Stomach (tissue), 9 donors: Measurements from ENCODE around the gene COX7B2. TPM values are rescaled to one million over a fixed set of nuclear protein-coding genes. Genes with fewer than 3 reads are reported as not detected.

ENCODE experiments used
- DNase-seq, 2 donors: peaks; one replicate each; pipeline versions ENCODE4 v3.0.0 to v3.0.0-alpha.2; 2013 to 2019
- H3K27ac ChIP-seq, 5 donors: fragments of 200-600 bp in 4 of 5; sonication (generic) in 4 of 5; one replicate each; pipeline ENCODE4 v1.5.1; 2013 to 2019; ENCODE audit warnings: mild to moderate bottlenecking in 1 of 5, moderate library complexity in 1 of 5
- H3K27me3 ChIP-seq, 3 donors: fragments of 200-600 bp; sonication (generic); one replicate each; pipeline ENCODE4 v1.5.1; 2017 to 2019; ENCODE audit warnings: mixed run types in 1 of 3
- H3K36me3 ChIP-seq, 4 donors: fragments of 200-600 bp; sonication (generic); 1 replicate in 3 of 4; 2 replicates in 1 of 4; pipeline ENCODE4 v1.5.1; 2016 to 2019
- H3K4me1 ChIP-seq, 4 donors: fragments of 200-600 bp; sonication (generic); one replicate each; pipeline ENCODE4 v1.5.1; 2016 to 2019
- H3K4me3 ChIP-seq, 4 donors: fragments of 200-600 bp; sonication (generic) in 3 of 4; one replicate each; pipeline ENCODE4 v1.5.1; 2016 to 2019; ENCODE audit warnings: mild to moderate bottlenecking in 1 of 4
- H3K9me3 ChIP-seq, 4 donors: fragments of 200-600 bp; sonication (generic); one replicate each; pipeline ENCODE4 v1.5.1; 2016 to 2019
- CTCF ChIP-seq, 7 experiments: fragments of 450-650 bp in 4 of 7; fragments of 200-600 bp in 3 of 7; sonication (generic) in 3 of 7; IDR thresholded peaks; one replicate each; pipeline ENCODE4 v1.5.1; 2016 to 2019; ENCODE audit warnings: antibody characterized with exemption in 7 of 7, control low read depth in 2 of 7, mild to moderate bottlenecking in 1 of 7
- EP300 ChIP-seq: sonication (generic); formaldehyde crosslinking; IDR thresholded peaks from one replicate; pipeline ENCODE4 v1.6.1; 2017; ENCODE audit warnings: antibody characterized with exemption
- POLR2A ChIP-seq, 4 donors: fragments of 450-650 bp; IDR thresholded peaks; one replicate each; pipeline ENCODE4 v1.6.1; 2016; ENCODE audit warnings: antibody characterized with exemption in 4 of 4, control low read depth in 2 of 4, mild to moderate bottlenecking in 1 of 4, moderate library complexity in 1 of 4
- POLR2AphosphoS5 ChIP-seq, 3 donors: sonication (generic); formaldehyde crosslinking; IDR thresholded peaks; one replicate each; pipeline ENCODE4 v1.6.1; 2016; ENCODE audit warnings: antibody characterized with exemption in 3 of 3
- WGBS, 5 donors: extraction: QIAGEN DNeasy Blood & Tissue Kit in 3 of 5; methylation state at CpG; one replicate each; pipeline versions ENCODE4 v1.1.5 to v1.1.7; 2013 to 2018; 5-methylcytosine and 5-hydroxymethylcytosine counted together
- intact Hi-C: fragments of 100-400 bp; cut with DNase I; formaldehyde crosslinking; loops from one replicate; pipeline ENCODE4 v1.15.1; 2023; ENCODE audit warnings: low total_unique reads
- polyA plus RNA-seq, 3 donors: library from polyadenylated mRNA; stranded (reverse); fragments of 200-250 nt; gene quantifications; one replicate each; pipeline ENCODE4 v1.2.3, GENCODE V29; 2013
- total RNA-seq, 5 donors: library from RNA; depleted of rRNA; stranded (reverse); fragments of >200 nt; gene quantifications; one replicate each; pipeline versions ENCODE4 v1.1.0 to v1.2.3, GENCODE V29; 2014 to 2016
- donor health status: healthy with polysubstance abuse.
- donor health status: Bipolar disorder and iron deficiency.
- donor health status: healthy.

COX7B2 gene
- total and polyA plus RNA-seq, 8 donors, result not detected

GRCh38 chr4:46927201-46927600, 18.2 kb upstream of the COX7B2 start:
- Histone ChIP-seq H3K4me3 (no peak overlapping the region), H3K36me3 (no peaks in the 10 kb centered on the region), H3K27ac (no peak overlapping the region), H3K9me3 (no peaks in the 10 kb centered on the region), H3K4me1 (no peaks in the 10 kb centered on the region), H3K27me3 (no peaks in the 10 kb centered on the region)
- no peak for TF ChIP-seq POLR2A (IDR thresholded peaks at IDR 0.05)
- TF ChIP-seq POLR2AphosphoS5 (IDR thresholded peaks at IDR 0.05), result no peak
- TF ChIP-seq EP300, result no peak
- TF ChIP-seq CTCF (IDR thresholded peaks at IDR 0.05), result no peak
- intact Hi-C loops, result no loop called here
- no peak for DNase-seq

GRCh38 chr4:46924789-46925529, 15.9 kb upstream of the COX7B2 start:
- Histone ChIP-seq H3K27ac (no peak overlapping the region), H3K4me1 (no peaks in the 10 kb centered on the region), H3K9me3 (no peaks in the 10 kb centered on the region), H3K4me3 (no peak overlapping the region), H3K27me3 (no peaks in the 10 kb centered on the region), H3K36me3 (no peaks in the 10 kb centered on the region)
- intact Hi-C loops, result no loop called here
- DNase-seq, result no peak
- no peak for TF ChIP-seq EP300
- TF ChIP-seq CTCF (IDR thresholded peaks at IDR 0.05), result no peak
- no peak for TF ChIP-seq POLR2A (IDR thresholded peaks at IDR 0.05)
- TF ChIP-seq POLR2AphosphoS5 (IDR thresholded peaks at IDR 0.05), result no peak

- no peak overlapping the region for H3K27ac ChIP-seq
- no peaks in the 10 kb centered on the region for H3K4me1 ChIP-seq
- H3K36me3 ChIP-seq, result no peaks in the 10 kb centered on the region
- 61 to 73% (median 65%) methylated on average over 3 of the region's 3 CpGs for WGBS, 5 donors
- TF ChIP-seq EP300, result no peak
- TF ChIP-seq POLR2A (IDR thresholded peaks at IDR 0.05), result no peak
- no peak for TF ChIP-seq POLR2AphosphoS5 (IDR thresholded peaks at IDR 0.05)
- TF ChIP-seq CTCF (IDR thresholded peaks at IDR 0.05), result no peak
- H3K27me3 ChIP-seq, result no peaks in the 10 kb centered on the region
- no peak overlapping the region for H3K4me3 ChIP-seq
- no peaks in the 10 kb centered on the region for H3K9me3 ChIP-seq
- intact Hi-C loops, result no loop called here
- DNase-seq, result no peak
These were observed 13.2 kb upstream of the COX7B2 start for GRCh38 chr4:46922205-46922604.

- Histone ChIP-seq H3K4me3 (no peak overlapping the region), H3K27me3 (no peaks in the 10 kb centered on the region), H3K36me3 (no peaks in the 10 kb centered on the region), H3K27ac (no peak overlapping the region), H3K4me1 (no peaks in the 10 kb centered on the region), H3K9me3 (no peaks in the 10 kb centered on the region)
- TF ChIP-seq CTCF (IDR thresholded peaks at IDR 0.05) (no peak), POLR2A (IDR thresholded peaks at IDR 0.05) (no peak), EP300 (no peak), POLR2AphosphoS5 (IDR thresholded peaks at IDR 0.05) (no peak)
- DNase-seq, result no peak
- WGBS, 5 donors, result 78 to 88% (median 81%) methylated on average over 4 of the region's 4 CpGs
- intact Hi-C loops, result no loop called here
These were observed 897 bp downstream of the COX7B2 start for GRCh38 chr4:46908148-46908547.
